Measurements from ENCODE around the gene OSBPL2.

Gene OSBPL2

GRCh38 chr20:62237801-62238568 is at the start of gene OSBPL2:
TSS of gene OSBPL2 (plus strand) at chr20:62238521. CDS start at chr20:62256185, 17,664 bp downstream.
- DNase-seq = peak; percentile 100

- no peak for DNase-seq
Measured at GRCh38 chr20:62190639-62191411, 47.5 kb upstream of the OSBPL2 start.

- no peak for DNase-seq
Measured at GRCh38 chr20:62191781-62192559, 46.4 kb upstream of the OSBPL2 start.

GRCh38 chr20:62192635-62193034 is 45.7 kb upstream of the OSBPL2 start:
- DNase-seq = no peak

GRCh38 chr20:62193079-62194025 is 45.0 kb upstream of the OSBPL2 start:
- DNase-seq = no peak

GRCh38 chr20:62195075-62195405 is 43.3 kb upstream of the OSBPL2 start:
- no peak for DNase-seq

GRCh38 chr20:62195736-62196135 is 42.6 kb upstream of the OSBPL2 start:
- no peak for DNase-seq

GRCh38 chr20:62196286-62196685 is 42.0 kb upstream of the OSBPL2 start:
- no peak for DNase-seq

GRCh38 chr20:62197311-62197710 is 41.0 kb upstream of the OSBPL2 start:
- DNase-seq = no peak

- DNase-seq = no peak
Measured at GRCh38 chr20:62197801-62198200, 40.5 kb upstream of the OSBPL2 start.

GRCh38 chr20:62198496-62198895 is 39.8 kb upstream of the OSBPL2 start:
- DNase-seq = no peak

GRCh38 chr20:62198931-62199330 is 39.4 kb upstream of the OSBPL2 start:
- DNase-seq = no peak

- DNase-seq = no peak
Measured at GRCh38 chr20:62200491-62201172, 37.7 kb upstream of the OSBPL2 start.

GRCh38 chr20:62201173-62202082 is 36.9 kb upstream of the OSBPL2 start:
- no peak for DNase-seq

- no peak for DNase-seq
Measured at GRCh38 chr20:62202083-62202395, 36.3 kb upstream of the OSBPL2 start.

- no peak for DNase-seq
Measured at GRCh38 chr20:62202676-62203377, 35.5 kb upstream of the OSBPL2 start.

GRCh38 chr20:62203378-62204030 is 34.8 kb upstream of the OSBPL2 start:
- no peak for DNase-seq

- DNase-seq = no peak
Measured at GRCh38 chr20:62205618-62206387, 32.5 kb upstream of the OSBPL2 start.

GRCh38 chr20:62206388-62206775 is 31.9 kb upstream of the OSBPL2 start:
- DNase-seq = no peak

Data from activated CD8-positive, alpha-beta memory T cell treated with anti-CD3 and anti-CD28 coated beads for 24 hours (primary cell).